SU-DHL-6 (cell line): ENCODE data around the gene WWOX.

Experiments
- H2AFZ ChIP-seq: fragments of 200-600 bp; sonication (generic); 2 replicates; pipeline ENCODE4 v1.6.1; 2014; ENCODE audit warnings: low read depth, mild to moderate bottlenecking, moderate library complexity, mixed read lengths, antibody characterized with exemption, low read length; ENCODE audit not compliant: severe bottlenecking
- H3F3A ChIP-seq: fragments of 200-600 bp; shearing (Covaris generic); 2 replicates; pipeline ENCODE4 v1.6.0; 2016; ENCODE audit warnings: antibody characterized with exemption, mild to moderate bottlenecking; ENCODE audit not compliant: insufficient read depth
- H3K27ac ChIP-seq: fragments of 200-600 bp; sonication (generic); 2 replicates; pipeline ENCODE4 v1.5.1; 2016; ENCODE audit warnings: low read depth, mild to moderate bottlenecking, low read length, moderate library complexity, mixed read lengths
- H3K27me3 ChIP-seq: fragments of 200-600 bp; sonication (generic), shearing (Covaris generic); 2 replicates; pipeline ENCODE4 v1.6.0; 2014; ENCODE audit warnings: mild to moderate bottlenecking, low read length
- H3K36me3 ChIP-seq: fragments of 200-600 bp; sonication (generic); 2 replicates; pipeline ENCODE4 v1.6.1; 2014; ENCODE audit warnings: mild to moderate bottlenecking, low read length, mixed read lengths
- H3K4me2 ChIP-seq: fragments of 300-600, 200-600 bp; shearing (Covaris generic), sonication (generic); 2 replicates; pipeline ENCODE4 v1.6.0; 2014; ENCODE audit warnings: low read length, low read depth, mild to moderate bottlenecking; ENCODE audit not compliant: poor library complexity, severe bottlenecking
- H3K4me3 ChIP-seq: fragments of 200-600 bp; sonication (generic); 2 replicates; pipeline ENCODE4 v1.5.1; 2014; ENCODE audit warnings: antibody characterized with exemption, low read length, mild to moderate bottlenecking, mixed read lengths; ENCODE audit not compliant: insufficient read depth, poor library complexity, severe bottlenecking
- H3K79me2 ChIP-seq: fragments of 200-600 bp; sonication (generic); 2 replicates; pipeline ENCODE4 v1.6.1; 2014; ENCODE audit warnings: mild to moderate bottlenecking, low read length, moderate library complexity; ENCODE audit not compliant: insufficient read depth
- H3K9ac ChIP-seq: fragments of 200-600 bp; sonication (generic); 2 replicates; pipeline ENCODE4 v1.7.0; 2014; ENCODE audit warnings: mild to moderate bottlenecking, low read length
- H3K9me2 ChIP-seq: fragments of 200-600 bp; sonication (generic); replicated peaks from 2 replicates; pipeline ENCODE4 v1.6.1; 2014; ENCODE audit warnings: low read length; ENCODE audit not compliant: insufficient read depth
- H3K9me3 ChIP-seq: fragments of 200-600 bp; sonication (generic); 2 replicates; pipeline ENCODE4 v1.6.1; 2014; ENCODE audit warnings: low read length, mixed read lengths; ENCODE audit not compliant: insufficient read depth
- H4K20me1 ChIP-seq: fragments of 200-600 bp; sonication (generic); 2 replicates; pipeline ENCODE4 v1.6.1; 2014; ENCODE audit warnings: low read depth, mild to moderate bottlenecking, antibody characterized with exemption, low read length, moderate library complexity, mixed read lengths
- CTCF ChIP-seq: fragments of 200-600 bp; sonication (generic); IDR thresholded peaks from one replicate; pipeline ENCODE4 v1.5.1; 2017; ENCODE audit warnings: antibody characterized with exemption, mild to moderate bottlenecking, low read length, moderate library complexity; ENCODE audit not compliant: insufficient read depth, poor library complexity, severe bottlenecking
- EZH2phosphoT487 ChIP-seq: fragments of 200-600 bp; sonication (generic), shearing (Covaris generic); conservative IDR thresholded peaks from 2 replicates; pipeline ENCODE4 v1.6.1; 2018; ENCODE audit warnings: mild to moderate bottlenecking, antibody characterized with exemption, low read length, moderate library complexity, mixed read lengths

Gene WWOX

DNA sequence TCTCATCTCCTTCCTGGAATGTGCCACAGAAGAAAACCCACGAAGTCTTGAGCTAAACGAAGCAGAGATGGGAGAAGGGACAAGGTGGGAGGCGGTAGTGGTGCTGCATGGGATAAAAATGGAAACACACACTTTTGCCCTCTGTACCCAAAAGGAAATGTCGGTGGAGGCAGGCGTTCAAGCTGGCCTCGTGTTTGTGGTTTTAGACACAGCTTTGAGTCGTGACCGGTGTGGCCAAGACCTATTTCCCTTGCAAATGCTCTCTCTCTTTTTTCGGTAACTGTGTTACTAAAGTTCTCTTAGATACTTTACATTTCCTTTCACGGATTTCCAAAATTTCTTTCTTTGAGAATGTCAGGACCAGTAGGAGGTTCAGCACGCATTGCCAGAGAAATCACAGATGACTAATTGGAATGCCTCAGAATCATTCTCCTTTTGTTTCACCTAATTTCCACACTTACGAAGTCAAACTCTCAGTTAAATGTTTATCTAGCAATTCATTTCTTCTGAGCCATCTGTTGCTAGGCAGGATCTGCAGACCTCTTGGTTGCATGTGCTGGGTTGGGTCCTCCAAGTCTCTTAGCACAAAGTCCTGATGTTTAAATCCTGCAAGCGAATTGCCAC is 1088.8 kb downstream of the WWOX start:
- no peak for TF ChIP-seq CTCF
- no peak for TF ChIP-seq EZH2phosphoT487
- no peak overlapping the region for H3K27ac ChIP-seq
- H3K4me3 ChIP-seq = no peak overlapping the region

GRCh38 chr16:79188739-79189122 is 1089.3 kb downstream of the WWOX start:
- Histone ChIP-seq H2AFZ (no peak overlapping the region), H3K4me3 (no peak overlapping the region), H3K27me3 (0 out of 2 replicates have a peak, but pooled peaks cover 3% of the 10 kb centered on the region), H3K36me3 (no peaks in the 10 kb centered on the region), H3K9me2 (no peaks in the 10 kb centered on the region), H3K9ac (no peak overlapping the region), H3K4me2 (no peak overlapping the region), H4K20me1 (no peaks in the 10 kb centered on the region), H3K9me3 (no peaks in the 10 kb centered on the region), H3K79me2 (no peaks in the 10 kb centered on the region), H3K27ac (no peak overlapping the region), H3F3A (no peaks in the 10 kb centered on the region)
- TF ChIP-seq CTCF = no peak
- TF ChIP-seq EZH2phosphoT487 = no peak

More for the DNA sequence above, 1088.8 kb downstream of the WWOX start:
- Histone ChIP-seq H3K79me2 (no peaks in the 10 kb centered on the region), H3K9me3 (no peaks in the 10 kb centered on the region), H3K36me3 (no peaks in the 10 kb centered on the region), H3K4me2 (no peak overlapping the region), H3F3A (no peaks in the 10 kb centered on the region), H2AFZ (no peak overlapping the region), H3K9me2 (no peaks in the 10 kb centered on the region), H3K27me3 (0 out of 2 replicates have a peak, but pooled peaks cover 3% of the 10 kb centered on the region), H3K9ac (no peak overlapping the region), H4K20me1 (no peaks in the 10 kb centered on the region)

GRCh38 chr16:79190542-79190941 is 1091.1 kb downstream of the WWOX start:
- no peak overlapping the region for H3K4me3 ChIP-seq
- TF ChIP-seq CTCF = no peak
- no peak for TF ChIP-seq EZH2phosphoT487

More at GRCh38 chr16:79190542-79190941, 1091.1 kb downstream of the WWOX start:
- Histone ChIP-seq H3K9ac (no peak overlapping the region), H3K9me3 (no peaks in the 10 kb centered on the region), H3F3A (no peaks in the 10 kb centered on the region), H3K36me3 (no peaks in the 10 kb centered on the region), H3K27ac (no peak overlapping the region), H3K79me2 (no peaks in the 10 kb centered on the region), H3K27me3 (0 out of 2 replicates have a peak, but pooled peaks cover 3% of the 10 kb centered on the region), H2AFZ (no peak overlapping the region), H3K9me2 (no peaks in the 10 kb centered on the region), H4K20me1 (no peaks in the 10 kb centered on the region), H3K4me2 (no peak overlapping the region)
